ENCODE data around the gene ATF6.
A peak's percentile ranks its signal among the peaks of the same experiment; 100 is the strongest.

ATF6 gene

DNA sequence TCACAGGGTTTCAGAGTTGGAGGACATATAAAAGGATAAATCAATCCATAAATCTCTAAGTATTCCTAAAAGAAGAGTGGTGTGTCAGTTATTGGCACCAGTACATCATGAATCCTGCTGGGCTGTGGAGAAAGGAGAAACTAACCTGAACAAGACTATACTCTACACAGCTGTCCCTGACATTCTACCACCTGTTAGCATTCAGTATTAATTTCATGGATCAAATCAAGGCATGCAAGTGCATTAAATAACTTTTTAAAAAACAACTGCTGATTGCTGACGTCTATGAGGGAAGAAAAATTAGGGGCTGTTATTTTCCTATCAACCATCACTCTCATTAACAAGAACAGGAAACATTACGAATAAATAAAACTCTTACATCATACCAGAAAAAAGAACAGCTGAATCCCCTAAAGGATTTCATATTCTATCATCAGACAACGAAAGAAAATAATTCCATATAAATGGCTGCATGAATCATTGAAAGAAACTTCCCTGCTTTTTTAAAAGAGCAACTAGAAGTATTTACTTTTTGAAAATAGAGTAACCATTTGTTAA, 121.7 kb downstream of the ATF6 start:
- DNase-seq (ENCODE audit: low read depth, low spot score), result no peak

DNA sequence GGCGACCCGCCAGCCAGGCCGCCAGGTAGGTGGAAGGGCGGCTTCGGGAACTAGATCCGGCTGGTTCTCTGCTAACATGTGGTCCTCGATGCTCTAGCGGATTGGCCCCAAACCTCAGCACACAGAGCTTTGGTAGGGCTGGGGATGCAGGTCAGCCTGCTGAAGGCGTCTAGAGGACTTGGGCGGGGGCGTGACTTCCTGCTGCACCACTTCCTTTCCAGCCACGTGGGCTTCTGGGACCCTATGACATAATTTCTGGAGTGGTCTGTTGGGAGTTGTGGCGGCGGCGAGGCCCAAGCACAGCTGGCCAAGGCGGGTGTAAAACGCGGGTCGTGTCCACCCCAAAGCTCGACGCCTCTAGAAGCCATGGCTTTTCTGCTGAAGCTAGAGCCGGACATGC, 124.5 kb downstream of the ATF6 start:
- DNase-seq (ENCODE audit: low read depth, low spot score), result peak; percentile 4

DNA sequence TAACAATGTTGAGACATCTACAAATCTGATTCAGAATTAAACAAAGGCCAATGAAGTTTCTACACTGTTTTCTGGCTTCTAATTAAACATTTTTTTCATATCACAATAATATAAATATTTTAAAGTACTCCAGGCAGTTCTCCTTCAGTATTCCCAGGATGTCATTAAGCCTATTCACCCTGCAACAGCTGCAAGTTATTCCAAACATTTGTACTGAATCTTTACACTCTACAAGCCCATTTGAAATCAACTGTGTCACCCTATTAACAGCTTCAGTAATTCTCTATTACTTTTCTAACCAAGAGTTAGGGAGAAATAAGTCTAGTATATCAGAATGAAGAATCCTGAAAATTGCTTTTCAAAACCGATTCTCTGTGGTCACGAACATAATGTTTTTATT, 133.0 kb downstream of the ATF6 start:
- no peak for DNase-seq (ENCODE audit: low read depth, low spot score)

DNA sequence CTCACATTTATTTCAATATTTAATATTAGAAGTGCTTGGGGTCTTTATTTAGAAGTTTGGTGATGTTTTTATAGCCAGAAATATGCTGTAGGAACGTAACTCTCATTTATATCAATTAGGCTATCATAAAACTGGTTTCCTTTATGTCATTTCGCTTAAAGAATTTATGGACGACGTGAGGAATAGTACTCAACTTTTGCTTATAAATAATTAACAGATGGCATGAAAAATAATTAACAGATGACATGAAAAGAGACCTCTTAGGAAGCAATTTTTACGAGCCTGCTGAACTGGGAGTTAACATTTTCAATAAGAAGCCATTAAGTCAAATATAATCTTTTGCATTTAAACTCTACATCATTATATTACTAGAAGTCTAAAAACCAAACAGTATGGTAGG, 134.0 kb downstream of the ATF6 start:
- no peak for DNase-seq (ENCODE audit: low read depth, low spot score)

GRCh38 chr1:161902182-161902581, 136.1 kb downstream of the ATF6 start:
- no peak for DNase-seq (ENCODE audit: low read depth, low spot score)

- DNase-seq (ENCODE audit: low read depth, low spot score), result no peak
Measured at GRCh38 chr1:161905269-161905884, 139.3 kb downstream of the ATF6 start.

DNA sequence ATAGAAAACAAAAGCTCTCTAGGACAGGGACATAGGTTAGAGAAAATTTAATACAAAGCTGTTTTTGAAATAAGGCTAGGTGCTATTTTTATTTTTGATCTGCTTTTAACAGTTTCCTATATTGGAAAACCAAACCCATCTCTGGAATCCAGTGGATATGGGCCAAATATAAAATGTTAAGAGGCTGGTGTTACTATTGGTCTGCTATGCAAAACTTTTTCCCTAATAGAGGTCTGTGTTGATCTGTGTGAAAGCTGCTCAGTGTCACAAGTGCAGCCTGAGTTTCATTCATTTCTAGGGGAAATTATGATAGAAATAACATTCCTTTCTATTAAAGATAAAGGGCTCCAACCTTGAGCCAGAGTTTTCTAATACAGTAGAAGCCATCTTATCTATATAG, 141.1 kb downstream of the ATF6 start:
- DNase-seq (ENCODE audit: low read depth, low spot score), result no peak

DNA sequence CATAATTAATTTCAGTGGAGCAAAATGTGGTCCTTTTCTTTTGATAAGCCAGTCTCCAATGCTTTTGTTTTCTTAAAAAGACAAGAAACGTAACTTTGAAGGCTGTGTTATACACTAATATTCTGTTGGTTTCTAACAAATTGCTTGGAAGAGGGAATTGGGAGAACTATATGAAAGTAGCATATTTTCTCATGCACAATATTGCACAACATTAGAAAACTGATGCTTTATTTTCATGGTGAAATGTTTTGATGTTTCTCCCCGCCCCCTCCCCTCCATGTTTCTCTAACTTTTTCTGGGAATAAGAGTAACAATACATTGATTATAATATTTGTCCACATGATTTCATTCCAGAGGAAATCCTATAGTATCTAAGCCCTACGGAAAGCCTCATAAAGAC, 142.1 kb downstream of the ATF6 start:
- DNase-seq (ENCODE audit: low read depth, low spot score), result no peak

DNA sequence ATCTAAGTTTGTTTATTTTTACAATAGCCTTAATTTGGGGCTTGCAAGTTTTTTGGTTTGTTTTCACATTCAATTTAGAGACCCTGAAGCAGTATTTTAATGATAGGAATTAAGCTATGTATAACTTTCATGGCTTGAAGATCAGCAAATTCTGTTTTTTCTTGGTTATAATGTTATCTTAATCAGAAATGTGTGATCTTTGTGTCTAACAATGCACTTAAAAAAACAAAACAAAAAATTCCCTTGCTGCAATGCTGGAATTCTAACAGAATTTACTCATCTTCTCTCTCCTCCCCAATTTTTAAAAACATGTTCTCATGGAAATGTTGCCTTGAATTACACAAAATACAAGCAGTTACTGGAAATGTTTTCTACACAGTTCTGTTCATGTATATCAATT, 144.5 kb downstream of the ATF6 start:
- DNase-seq (ENCODE audit: low read depth, low spot score), result no peak

DNA sequence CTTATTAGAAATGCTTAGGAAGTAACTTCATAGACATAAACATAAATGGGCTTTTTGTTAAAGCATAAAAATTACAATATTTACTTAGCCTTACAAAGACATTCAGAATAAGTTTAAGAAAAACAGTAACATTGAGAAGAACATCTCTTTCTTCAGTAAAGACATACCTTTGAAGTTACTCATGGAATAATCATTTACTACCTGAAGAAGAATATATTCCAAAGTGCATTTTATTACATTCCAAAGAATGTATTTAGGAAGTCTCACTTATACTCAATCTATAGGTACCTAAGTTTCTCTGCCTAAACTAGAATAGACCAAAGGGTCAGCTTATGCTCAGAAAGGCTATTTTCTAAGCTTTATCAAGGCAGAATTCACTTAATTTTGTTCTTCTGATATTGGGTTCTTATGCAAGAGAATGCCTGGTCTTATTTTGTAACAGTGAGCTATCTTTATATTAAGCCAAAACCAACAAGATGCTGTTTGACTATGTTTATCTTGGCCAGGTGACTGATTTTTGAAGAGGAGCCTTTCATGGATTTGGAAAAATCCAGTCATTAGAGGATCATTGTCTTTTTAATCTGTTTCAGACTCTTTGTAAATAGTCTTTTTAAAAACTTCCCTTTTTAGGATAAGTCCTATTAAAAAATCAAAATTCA, 147.5 kb downstream of the ATF6 start:
- DNase-seq (ENCODE audit: low read depth, low spot score), result no peak

DNA sequence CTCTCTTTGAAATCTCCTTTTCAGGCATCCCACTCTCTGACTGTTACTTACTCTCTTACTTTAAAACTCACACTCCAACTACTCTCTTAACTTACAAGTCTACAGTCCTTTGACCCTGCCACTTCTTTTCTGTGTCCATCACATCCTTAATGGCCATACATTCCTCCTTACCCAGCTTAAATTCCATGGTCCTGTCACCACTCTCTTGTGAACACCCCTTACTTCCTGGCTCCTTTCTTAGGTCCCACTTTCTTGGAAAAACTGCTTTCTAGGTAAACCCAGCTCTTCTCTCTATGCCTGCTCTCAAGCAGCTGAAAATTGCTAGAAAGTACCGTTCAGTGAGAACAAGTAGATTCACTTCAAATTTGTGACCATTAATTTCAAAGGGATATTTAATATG, 148.5 kb downstream of the ATF6 start:
- no peak for DNase-seq (ENCODE audit: low read depth, low spot score)

DNA sequence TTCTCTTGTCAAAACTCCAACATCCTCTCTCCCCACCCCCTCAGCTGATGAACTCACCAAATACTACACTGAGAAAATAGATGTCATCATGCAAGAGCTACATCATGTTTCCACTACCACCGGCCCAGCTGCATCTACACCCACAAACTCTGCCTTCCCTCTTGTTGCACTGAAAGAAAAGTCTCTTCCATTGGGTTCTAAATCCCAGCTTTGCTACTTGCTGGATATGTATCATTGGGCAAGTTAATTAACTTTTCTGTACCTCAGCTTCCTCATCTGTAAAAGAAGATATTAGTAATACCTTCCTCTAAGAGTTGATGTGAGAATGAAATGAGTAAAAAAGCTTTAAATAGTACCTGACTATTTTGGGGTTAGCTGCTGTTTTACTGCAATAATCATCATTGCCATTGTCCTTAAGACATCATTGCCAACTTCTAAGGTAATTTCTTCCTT, 149.0 kb downstream of the ATF6 start:
- no peak for DNase-seq (ENCODE audit: low read depth, low spot score)

- DNase-seq (ENCODE audit: low read depth, low spot score), result no peak
Measured at GRCh38 chr1:161915978-161916377, 149.9 kb downstream of the ATF6 start.

DNA sequence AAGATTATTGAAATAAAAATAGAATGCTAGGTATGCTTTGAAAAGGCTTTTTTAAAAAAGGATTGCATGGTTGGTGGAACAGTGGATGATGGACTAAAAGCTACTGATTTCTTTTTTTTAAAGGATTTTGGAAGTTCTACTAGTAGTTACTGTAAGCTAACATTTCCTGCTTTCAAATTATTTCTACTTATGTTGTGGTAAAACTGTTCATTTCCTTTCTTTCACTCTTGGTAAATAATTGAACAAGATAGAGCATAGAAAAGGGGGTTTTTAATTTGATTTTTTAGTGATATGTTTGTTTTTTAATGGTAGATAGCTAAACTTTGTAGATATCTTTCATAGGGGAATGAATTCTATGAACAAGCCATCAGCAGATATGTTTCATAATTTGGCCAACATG, 153.1 kb downstream of the ATF6 start:
- no peak for DNase-seq (ENCODE audit: low read depth, low spot score)

- no peak for DNase-seq (ENCODE audit: low read depth, low spot score)
Measured at GRCh38 chr1:161921491-161921890, 155.4 kb downstream of the ATF6 start.

GRCh38 chr1:161921990-161922389, 155.9 kb downstream of the ATF6 start:
- DNase-seq (ENCODE audit: low read depth, low spot score), result no peak

GRCh38 chr1:161928056-161928455, 161.9 kb downstream of the ATF6 start:
- DNase-seq (ENCODE audit: low read depth, low spot score), result no peak

- DNase-seq (ENCODE audit: low read depth, low spot score), result no peak
Measured at GRCh38 chr1:161929137-161929536, 163.0 kb downstream of the ATF6 start.

DNA sequence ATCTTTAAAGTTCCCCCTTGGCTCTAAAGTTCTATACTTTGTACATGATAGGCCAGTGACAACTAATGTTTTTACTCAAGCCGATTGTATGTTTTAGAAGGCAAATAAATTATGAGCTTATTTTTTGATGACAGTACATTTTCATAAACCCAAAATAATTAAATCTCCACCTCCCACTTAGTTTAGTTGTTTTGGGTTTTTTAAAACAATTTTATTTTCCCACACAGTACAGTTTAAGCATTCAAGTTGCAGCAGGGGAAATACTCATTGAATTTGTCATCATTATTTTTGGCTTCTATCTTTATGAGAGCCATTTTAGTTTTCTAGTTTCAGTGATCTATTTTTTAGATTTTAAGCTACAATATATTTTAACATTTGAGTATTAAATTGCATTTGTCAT, 163.9 kb downstream of the ATF6 start:
- DNase-seq (ENCODE audit: low read depth, low spot score), result no peak

- DNase-seq (ENCODE audit: low read depth, low spot score), result no peak
Measured at GRCh38 chr1:161932668-161933067, 166.5 kb downstream of the ATF6 start.

DNA sequence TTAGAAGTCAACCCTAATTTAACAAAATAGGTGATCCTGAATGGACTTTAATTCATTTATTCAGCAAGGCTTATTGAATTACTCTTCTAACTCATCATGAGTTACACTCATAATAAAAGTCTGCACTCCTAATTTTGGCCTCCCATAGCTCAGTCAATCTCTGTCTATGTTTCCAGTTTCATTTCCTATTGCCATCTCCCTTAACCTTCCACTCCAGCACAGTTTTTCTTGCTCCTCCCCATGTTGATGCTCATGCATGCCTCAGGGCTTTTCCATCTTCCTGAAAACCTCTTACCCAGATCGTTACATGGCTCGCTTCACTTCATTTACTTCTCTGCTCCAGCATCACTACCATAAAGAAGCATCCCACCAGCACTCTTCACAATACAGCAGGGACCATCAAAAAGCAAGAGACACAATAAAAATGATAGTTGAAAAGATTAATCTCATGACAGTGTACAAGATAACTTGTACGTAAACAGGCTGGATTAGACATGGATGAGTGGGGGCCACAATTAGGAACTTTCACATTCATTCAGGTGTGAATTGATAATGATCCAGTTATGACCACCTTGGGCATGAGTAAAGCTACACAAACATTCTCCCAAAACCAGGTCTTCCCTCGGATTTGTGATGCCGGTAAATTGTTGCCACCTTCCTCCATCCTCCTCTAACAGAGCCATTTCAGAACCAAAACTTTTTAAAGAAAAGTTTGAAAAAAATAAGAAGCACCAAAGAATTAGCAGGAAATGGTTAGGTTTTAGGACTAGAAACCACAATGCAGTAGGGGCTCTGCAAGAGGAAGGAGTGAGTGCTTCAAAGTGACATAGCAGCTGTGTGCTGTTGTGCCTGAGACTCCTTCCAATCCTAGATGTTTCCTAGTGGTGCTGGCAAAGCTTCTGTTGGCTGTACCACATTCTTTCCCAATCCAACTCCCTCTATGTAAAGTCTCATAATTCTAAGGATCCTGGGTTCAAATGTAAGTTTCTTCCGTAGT, 167.8 kb downstream of the ATF6 start:
- DNase-seq (ENCODE audit: low read depth, low spot score), result no peak

DNA sequence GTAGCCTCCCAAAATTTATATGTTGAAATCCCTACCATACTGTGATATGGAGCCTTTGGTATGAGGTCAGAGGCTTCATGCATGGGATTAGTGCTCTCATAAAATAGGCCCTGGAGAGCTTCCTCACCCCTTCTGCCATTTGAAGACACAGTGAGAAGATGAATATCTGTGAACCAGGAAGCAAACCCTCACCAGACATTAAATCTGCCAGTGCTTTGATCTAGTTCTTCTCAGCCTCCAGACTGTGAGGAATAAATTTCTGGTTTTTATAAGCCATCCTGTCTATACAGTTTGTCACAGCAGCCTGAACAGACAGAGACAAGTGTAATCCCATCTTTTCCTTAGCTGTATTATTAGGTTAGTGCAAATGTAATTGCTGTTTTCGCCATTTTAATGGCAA, 169.1 kb downstream of the ATF6 start:
- no peak for DNase-seq (ENCODE audit: low read depth, low spot score)

All from ELF-1 (cell line).